ENCODE measurements around the gene RNASE11.
"Not testable (repeated sequence)": the region's sequence is repeated elsewhere in the genome, so short reads cannot be mapped to it uniquely, and the experiment has no call there.

DNA sequence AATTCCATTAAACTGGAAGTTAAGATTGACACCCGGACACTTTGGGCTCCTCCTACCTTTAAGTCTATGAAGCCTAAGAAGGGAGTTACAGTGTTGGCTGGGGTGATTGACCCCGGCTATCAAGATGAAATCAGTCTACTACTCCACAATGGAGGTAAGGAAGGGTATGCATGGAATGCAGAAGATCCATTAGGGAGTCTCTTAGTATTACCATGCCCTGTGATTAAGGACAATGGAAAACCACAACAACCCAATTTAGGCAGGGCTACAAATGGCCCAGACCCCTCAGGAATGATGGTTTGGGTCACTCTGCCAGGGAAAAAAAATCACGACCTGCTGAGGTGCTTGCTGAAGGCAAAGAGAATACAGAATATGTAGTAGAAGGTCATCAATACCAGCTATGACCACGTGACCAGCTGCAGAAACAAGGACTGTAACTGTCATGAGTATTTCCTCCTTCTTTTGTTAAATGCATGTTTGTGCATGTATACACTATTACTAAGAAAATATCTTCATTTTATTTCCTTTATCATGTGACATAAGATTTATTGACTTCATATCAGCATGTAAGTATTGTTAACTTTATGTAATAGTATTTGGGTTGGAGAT lies 15.3 kb downstream of the RNASE11 start:
- TF ChIP-seq POLR2AphosphoS5 (IDR thresholded peaks at IDR 0.05; ENCODE audit: insufficient read depth, low read depth, low read length): not testable (repeated sequence)
- TF ChIP-seq, protein P1, sequence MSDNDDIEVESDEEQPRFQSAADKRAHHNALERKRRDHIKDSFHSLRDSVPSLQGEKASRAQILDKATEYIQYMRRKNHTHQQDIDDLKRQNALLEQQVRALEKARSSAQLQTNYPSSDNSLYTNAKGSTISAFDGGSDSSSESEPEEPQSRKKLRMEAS (IDR thresholded peaks at IDR 0.05; ENCODE audit: insufficient read depth, insufficient read length): not testable (repeated sequence)
